ENCODE measurements around the gene FRAS1. TPM values are rescaled to one million over a fixed set of nuclear protein-coding genes. Genes with fewer than 3 reads are reported as not detected.

Gene FRAS1
- total RNA-seq, 1 experiment from 2014 or later: 3.4 TPM

DNA sequence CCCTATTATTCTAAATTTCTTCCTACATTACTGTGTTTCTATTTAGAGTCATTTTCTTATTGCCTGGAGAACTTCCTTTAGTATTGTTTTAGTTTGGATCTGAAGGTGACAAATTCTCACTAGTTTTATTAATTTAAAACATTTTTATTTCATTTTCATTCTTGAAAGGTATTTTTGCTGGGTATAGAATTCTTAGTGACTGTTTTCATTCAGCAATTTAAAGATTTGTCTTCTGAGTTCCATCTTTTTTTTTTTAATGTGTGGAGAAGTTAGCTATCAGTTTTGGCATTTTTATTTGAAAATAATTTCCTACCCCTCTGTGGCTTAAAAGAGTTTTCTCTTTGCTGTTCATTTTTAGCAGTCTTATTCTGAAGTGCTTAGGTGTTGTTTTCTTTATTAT, 169.2 kb downstream of the FRAS1 start:
- ATAC-seq (no peak), DNase-seq (no peak)
- Histone ChIP-seq H3K36me3 (ENCODE audit: low read depth, low read length) (no peaks in the 10 kb centered on the region), H3K9ac (ENCODE audit: low read length) (no peak overlapping the region), H3K4me1 (ENCODE audit: insufficient read depth, low read length) (no peaks in the 10 kb centered on the region), H3K4me2 (ENCODE audit: low read length) (no peak overlapping the region), H2AFZ (ENCODE audit: low read length) (no peak overlapping the region), H3K27me3 (ENCODE audit: low read length) (no peaks in the 10 kb centered on the region), H4K20me1 (ENCODE audit: low read length) (no peaks in the 10 kb centered on the region), H3K9me3 (ENCODE audit: low read length) (0 out of 2 replicates have a peak, but pooled peaks cover 4% of the 10 kb centered on the region), H3F3A (ENCODE audit: low read length, unreplicated experiment) (no peaks in the 10 kb centered on the region), H3K79me2 (ENCODE audit: low read length) (no peaks in the 10 kb centered on the region), H3K4me3 (ENCODE audit: low read length) (no peak overlapping the region), H3K9me2 (replicated peaks; ENCODE audit: low read length) (no peaks in the 10 kb centered on the region), H3K27ac (ENCODE audit: low read length) (no peak overlapping the region)
- ChIA-PET CTCF (interaction anchor here (0.6 kb wide), 1 partner anchor 234 kb away, joined by 3 read pairs; no protein-coding TSS in a partner anchor), POLR2A (ENCODE audit: unreplicated experiment) (no interaction called here)
- no TSS peak for BruUV-seq (replicated peaks)
- intact Hi-C loops (cut with micrococcal nuclease): no loop called here
- no peak for TF ChIP-seq EZH2 (IDR thresholded peaks at IDR 0.05; ENCODE audit: low read length, unreplicated experiment)
- TF ChIP-seq, protein P1, sequence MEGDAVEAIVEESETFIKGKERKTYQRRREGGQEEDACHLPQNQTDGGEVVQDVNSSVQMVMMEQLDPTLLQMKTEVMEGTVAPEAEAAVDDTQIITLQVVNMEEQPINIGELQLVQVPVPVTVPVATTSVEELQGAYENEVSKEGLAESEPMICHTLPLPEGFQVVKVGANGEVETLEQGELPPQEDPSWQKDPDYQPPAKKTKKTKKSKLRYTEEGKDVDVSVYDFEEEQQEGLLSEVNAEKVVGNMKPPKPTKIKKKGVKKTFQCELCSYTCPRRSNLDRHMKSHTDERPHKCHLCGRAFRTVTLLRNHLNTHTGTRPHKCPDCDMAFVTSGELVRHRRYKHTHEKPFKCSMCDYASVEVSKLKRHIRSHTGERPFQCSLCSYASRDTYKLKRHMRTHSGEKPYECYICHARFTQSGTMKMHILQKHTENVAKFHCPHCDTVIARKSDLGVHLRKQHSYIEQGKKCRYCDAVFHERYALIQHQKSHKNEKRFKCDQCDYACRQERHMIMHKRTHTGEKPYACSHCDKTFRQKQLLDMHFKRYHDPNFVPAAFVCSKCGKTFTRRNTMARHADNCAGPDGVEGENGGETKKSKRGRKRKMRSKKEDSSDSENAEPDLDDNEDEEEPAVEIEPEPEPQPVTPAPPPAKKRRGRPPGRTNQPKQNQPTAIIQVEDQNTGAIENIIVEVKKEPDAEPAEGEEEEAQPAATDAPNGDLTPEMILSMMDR (conservative IDR thresholded peaks at IDR 0.05; ENCODE audit: low read depth, low read length): no peak
- TF ChIP-seq EZH2phosphoT487 (IDR thresholded peaks at IDR 0.05; ENCODE audit: borderline replicate concordance, low read length): no peak

- no peaks in the 10 kb centered on the region for H3K36me3 ChIP-seq (ENCODE audit: low read depth, low read length)
- CTCF ChIA-PET: no interaction called here
- TF ChIP-seq, protein P1 (conservative IDR thresholded peaks at IDR 0.05; ENCODE audit: low read depth, low read length): no peak
- TF ChIP-seq EZH2 (IDR thresholded peaks at IDR 0.05; ENCODE audit: low read length, unreplicated experiment): no peak
- no peak for TF ChIP-seq EZH2phosphoT487 (IDR thresholded peaks at IDR 0.05; ENCODE audit: borderline replicate concordance, low read length)
- no peaks in the 10 kb centered on the region for H3K27me3 ChIP-seq (ENCODE audit: low read length)
- ATAC-seq: no peak
- POLR2A ChIA-PET (ENCODE audit: unreplicated experiment): no interaction called here
- intact Hi-C loops (cut with micrococcal nuclease): no loop called here
- H4K20me1 ChIP-seq (ENCODE audit: low read length): no peaks in the 10 kb centered on the region
- no peak overlapping the region for H3K4me3 ChIP-seq (ENCODE audit: low read length)
- no peaks in the 10 kb centered on the region for H3K79me2 ChIP-seq (ENCODE audit: low read length)
- 0 out of 2 replicates have a peak, but pooled peaks cover 4% of the 10 kb centered on the region for H3K9me3 ChIP-seq (ENCODE audit: low read length)
- no peaks in the 10 kb centered on the region for H3K4me1 ChIP-seq (ENCODE audit: insufficient read depth, low read length)
- no peak overlapping the region for H3K4me2 ChIP-seq (ENCODE audit: low read length)
- H3K27ac ChIP-seq (ENCODE audit: low read length): no peak overlapping the region
- no TSS peak for BruUV-seq (replicated peaks)
- H3F3A ChIP-seq (ENCODE audit: low read length, unreplicated experiment): no peaks in the 10 kb centered on the region
- H3K9ac ChIP-seq (ENCODE audit: low read length): no peak overlapping the region
- no peak for DNase-seq
- no peaks in the 10 kb centered on the region for H3K9me2 ChIP-seq (replicated peaks; ENCODE audit: low read length)
- no peak overlapping the region for H2AFZ ChIP-seq (ENCODE audit: low read length)
Measured at GRCh38 chr4:78227411-78228057, 170.4 kb downstream of the FRAS1 start.

GRCh38 chr4:78235800-78236199, 178.7 kb downstream of the FRAS1 start:
- Histone ChIP-seq H3K9me2 (replicated peaks; ENCODE audit: low read length) (no peaks in the 10 kb centered on the region), H4K20me1 (ENCODE audit: low read length) (no peaks in the 10 kb centered on the region), H3K4me2 (ENCODE audit: low read length) (no peak overlapping the region), H3K4me3 (ENCODE audit: low read length) (no peak overlapping the region), H3K27ac (ENCODE audit: low read length) (no peak overlapping the region), H3K9ac (ENCODE audit: low read length) (no peak overlapping the region), H3K36me3 (ENCODE audit: low read depth, low read length) (no peaks in the 10 kb centered on the region), H2AFZ (ENCODE audit: low read length) (no peak overlapping the region), H3K79me2 (ENCODE audit: low read length) (no peaks in the 10 kb centered on the region), H3K27me3 (ENCODE audit: low read length) (no peaks in the 10 kb centered on the region), H3F3A (ENCODE audit: low read length, unreplicated experiment) (no peaks in the 10 kb centered on the region), H3K9me3 (ENCODE audit: low read length) (no peaks in the 10 kb centered on the region), H3K4me1 (ENCODE audit: insufficient read depth, low read length) (no peaks in the 10 kb centered on the region)
- no TSS peak for BruUV-seq (replicated peaks)
- ATAC-seq: no peak
- ChIA-PET CTCF (no interaction called here), POLR2A (ENCODE audit: unreplicated experiment) (no interaction called here)
- TF ChIP-seq EZH2 (IDR thresholded peaks at IDR 0.05; ENCODE audit: low read length, unreplicated experiment) (no peak), EZH2phosphoT487 (IDR thresholded peaks at IDR 0.05; ENCODE audit: borderline replicate concordance, low read length) (no peak)
- TF ChIP-seq, protein P1 (conservative IDR thresholded peaks at IDR 0.05; ENCODE audit: low read depth, low read length): no peak
- no peak for DNase-seq
- intact Hi-C loops (cut with micrococcal nuclease): no loop called here

All from PC-3 (cell line).